ENCODE results near the gene GRIN2A. TPM values are rescaled to one million over a fixed set of nuclear protein-coding genes. Genes with fewer than 3 reads are reported as not detected.

Gene GRIN2A
- total and polyA plus RNA-seq, 2 of the 8 experiments (the other 6 are each of a cell fraction or from before 2014, with no cell fraction given) = 0.18 to 1.8 TPM

DNA sequence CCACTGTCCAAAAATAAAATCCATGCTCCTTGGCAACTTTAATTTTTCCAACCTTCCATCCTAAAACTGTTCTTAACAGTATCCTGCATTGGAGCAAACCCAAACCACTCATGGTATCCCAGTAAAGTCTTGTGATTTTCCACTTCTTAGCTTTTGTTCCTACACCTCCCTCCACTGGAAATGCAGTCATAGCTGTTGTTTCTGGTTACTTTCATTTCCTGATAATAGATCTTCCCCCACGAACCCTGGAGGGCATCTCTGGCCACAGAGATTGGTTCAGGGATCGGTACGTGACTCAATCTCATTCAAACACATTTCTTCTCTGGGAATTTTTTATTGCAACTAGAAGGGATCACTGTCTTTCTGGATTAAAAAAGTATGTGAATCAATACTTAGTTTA is 276.0 kb downstream of the GRIN2A start:
- Histone ChIP-seq H2BK15ac (ENCODE audit: low read length) (no peak overlapping the region), H4K91ac (replicated peaks; ENCODE audit: insufficient read length, low read length) (no peak overlapping the region), H3K18ac (ENCODE audit: extremely low read depth, low read length) (no peak overlapping the region), H3K27ac (ENCODE audit: low read depth, low read length) (no peak overlapping the region), H3K4me3 (ENCODE audit: extremely low read depth in 1 of 4, insufficient read depth in 2 of 4, low read depth in 3 of 4, low read length in 4 of 4) (no peak overlapping the region), H3K27me3 (replicated peaks in 1 of 4; ENCODE audit: control insufficient read depth in 3 of 4, extremely low read depth in 1 of 4, insufficient read depth in 3 of 4, low read length in 3 of 4) (no peaks in the 10 kb centered on the region), H3K4ac (replicated peaks; ENCODE audit: insufficient read length, low read depth, low read length) (no peak overlapping the region), H3K79me2 (ENCODE audit: control insufficient read depth in 1 of 2, insufficient read depth in 2 of 2, low read length in 2 of 2) (no peaks in the 10 kb centered on the region), H4K5ac (ENCODE audit: insufficient read length, low read depth, low read length) (no peak overlapping the region), H3K9ac (replicated peaks in 1 of 4; ENCODE audit: extremely low read depth in 1 of 4, low read depth in 3 of 4, low read length in 3 of 4) (no peak overlapping the region), H2BK20ac (ENCODE audit: low read length) (no peak overlapping the region), H4K8ac (ENCODE audit: extremely low read depth, insufficient read depth, low read length) (no peak overlapping the region), H3K23ac (ENCODE audit: insufficient read length) (no peak overlapping the region), H4K20me1 (replicated peaks in 1 of 2; ENCODE audit: control insufficient read depth in 1 of 2, insufficient read depth in 2 of 2, low read length in 2 of 2) (no peaks in the 10 kb centered on the region), H3K14ac (ENCODE audit: insufficient read length) (no peak overlapping the region), H3K4me2 (ENCODE audit: insufficient read depth in 1 of 2, low read depth in 2 of 2, low read length in 2 of 2) (no peak overlapping the region), H3K9me3 (ENCODE audit: insufficient read depth in 2 of 2, low read depth in 1 of 2, low read length in 1 of 2) (no peaks in the 10 kb centered on the region), H2BK5ac (ENCODE audit: low read depth, low read length) (no peak overlapping the region), H2AFZ (ENCODE audit: low read length) (no peak overlapping the region), H2BK120ac (replicated peaks; ENCODE audit: low read depth, low read length) (no peak overlapping the region), H3K79me1 (ENCODE audit: low read depth, low read length) (no peaks in the 10 kb centered on the region), H3K4me1 (replicated peaks in 1 of 4; ENCODE audit: control insufficient read depth in 3 of 4, insufficient read depth in 4 of 4, low read length in 3 of 4) (no peaks in the 10 kb centered on the region; a peak in 1 of 7 replicates), H3K23me2 (ENCODE audit: low read depth, low read length) (no peaks in the 10 kb centered on the region), H2BK12ac (ENCODE audit: low read depth, low read length) (no peak overlapping the region), H2AK5ac (ENCODE audit: low read depth, low read length) (no peak overlapping the region), H3K36me3 (ENCODE audit: control insufficient read depth in 2 of 4, insufficient read depth in 4 of 4, low read length in 3 of 4) (no peaks in the 10 kb centered on the region), H3K56ac (replicated peaks; ENCODE audit: insufficient read length, low read depth, low read length) (no peak overlapping the region)
- ChIA-PET CTCF (ENCODE audit: partially characterized antibody) (no interaction called here), POLR2A (ENCODE audit: partially characterized antibody) (no interaction called here)
- FAIRE-seq (no peak), DNase-seq (ENCODE audit: low read depth in 1 of 2, low spot score in 2 of 2) (no peak)
- 86% methylated on average over 3 of the region's 3 CpGs; no CpG with 5 or more reads in 1 of the 2 experiments for WGBS, 2 experiments (ENCODE audit: extremely low coverage in 1 of 2, insufficient coverage in 1 of 2, insufficient read length in 1 of 2, insufficient replicate concordance in 2 of 2, low coverage in 1 of 2, low lambda C conversion rate in 2 of 2, missing lambda C conversion rate in 1 of 2)
- TF ChIP-seq FOSL1 (IDR thresholded peaks at IDR 0.05; ENCODE audit: insufficient read depth, low read depth, low read length) (no peak), CREB1 (IDR thresholded peaks at IDR 0.05) (no peak), KDM5A (IDR thresholded peaks at IDR 0.05; ENCODE audit: low read length) (no peak), TBP (IDR thresholded peaks at IDR 0.05; ENCODE audit: low read depth, low read length) (no peak), RNF2 (IDR thresholded peaks at IDR 0.05; ENCODE audit: borderline replicate concordance, low read depth, low read length, missing control alignments, poor library complexity, severe bottlenecking) (no peak), ZNF274 (IDR thresholded peaks at IDR 0.05; ENCODE audit: borderline replicate concordance, extremely low read depth, low read length) (no peak), CHD2 (IDR thresholded peaks at IDR 0.05; ENCODE audit: low read length) (no peak), JUND (IDR thresholded peaks at IDR 0.05; ENCODE audit: low read length) (no peak), BCL11A (IDR thresholded peaks at IDR 0.05; ENCODE audit: low read depth in 2 of 2, low read length in 2 of 2) (no peak), HDAC6 (IDR thresholded peaks at IDR 0.05; ENCODE audit: low read depth, low read length) (no peak), KDM1A (IDR thresholded peaks at IDR 0.05; ENCODE audit: borderline replicate concordance, low read length) (no peak), SP4 (IDR thresholded peaks at IDR 0.05; ENCODE audit: low read length) (no peak), GABPA (IDR thresholded peaks at IDR 0.05; ENCODE audit: borderline replicate concordance, insufficient read depth, low read length) (no peak)
